OCI-LY3 (cell line): Measurements from ENCODE around the gene ARHGAP8.

Experiments
- H2AFZ ChIP-seq: fragments of 200-600, 300-600 bp; shearing (Covaris generic); 2 replicates; pipeline ENCODE4 v1.6.0; 2014; ENCODE audit warnings: antibody characterized with exemption, low read depth, low read length
- H3K27ac ChIP-seq: fragments of 200-600, 300-600 bp; sonication (generic); 2 replicates; pipeline ENCODE4 v1.5.1; 2014; ENCODE audit warnings: mild to moderate bottlenecking, low read length, moderate library complexity, mixed read lengths
- H3K27me3 ChIP-seq: fragments of 200-600, 300-600 bp; sonication (generic); 2 replicates; pipeline ENCODE4 v1.6.1; 2014; ENCODE audit warnings: low read depth, low read length, mixed read lengths
- H3K36me3 ChIP-seq: fragments of 200-600, 300-600 bp; sonication (generic); replicated peaks from 2 replicates; pipeline ENCODE3; 2014; ENCODE audit warnings: low read depth, low read length, mixed read lengths
- H3K4me1 ChIP-seq: fragments of 300-600, 200-600 bp; sonication (generic); 2 replicates; pipeline ENCODE4 v1.6.1; 2014; ENCODE audit warnings: low read length, mixed read lengths
- H3K4me2 ChIP-seq: fragments of 200-600, 300-600 bp; sonication (generic); 2 replicates; pipeline ENCODE4 v1.6.1; 2014; ENCODE audit warnings: low read length, mixed read lengths
- H3K4me3 ChIP-seq: fragments of 300-600, 200-600 bp; sonication (generic); 2 replicates; pipeline ENCODE4 v1.5.1; 2014; ENCODE audit warnings: antibody characterized with exemption, mild to moderate bottlenecking, low read length, moderate library complexity
- H3K79me2 ChIP-seq: fragments of 300-600, 200-600 bp; shearing (Covaris generic); 2 replicates; pipeline ENCODE4 v1.6.1; 2014; ENCODE audit warnings: mild to moderate bottlenecking, low read length, mixed read lengths
- H3K9ac ChIP-seq: fragments of 300-600, 200-600 bp; shearing (Covaris generic); 2 replicates; pipeline ENCODE4 v1.6.0; 2014; ENCODE audit warnings: mild to moderate bottlenecking, low read length, moderate library complexity
- H3K9me3 ChIP-seq: fragments of 200-600, 300-600 bp; shearing (Covaris generic); 2 replicates; pipeline ENCODE4 v1.6.1; 2014; ENCODE audit warnings: low read length, mixed read lengths; ENCODE audit not compliant: insufficient read depth
- H4K20me1 ChIP-seq: fragments of 200-600, 300-600 bp; sonication (generic); 2 replicates; pipeline ENCODE4 v1.6.1; 2016; ENCODE audit warnings: low read length, mixed read lengths; ENCODE audit not compliant: insufficient read depth
- EZH2phosphoT487 ChIP-seq: fragments of 200-600 bp; shearing (Covaris generic); IDR thresholded peaks from 2 replicates; pipeline ENCODE4 v1.6.1; 2018; ENCODE audit warnings: antibody characterized with exemption, mixed run types, low read depth
- TF ChIP-seq, protein P1 (sequence below): fragments of 200-600, 300-600 bp; sonication (generic); IDR thresholded peaks from 2 replicates; pipeline ENCODE4 v1.5.1; 2014; ENCODE audit warnings: antibody characterized with exemption, low read length, low read depth

Gene ARHGAP8

GRCh38 chr22:44839721-44840120, 87.3 kb downstream of the ARHGAP8 start:
- peaks cover 1% of the 10 kb centered on the region for H3K36me3 ChIP-seq
- H3K4me3 ChIP-seq = no peak overlapping the region
- TF ChIP-seq, protein P1, sequence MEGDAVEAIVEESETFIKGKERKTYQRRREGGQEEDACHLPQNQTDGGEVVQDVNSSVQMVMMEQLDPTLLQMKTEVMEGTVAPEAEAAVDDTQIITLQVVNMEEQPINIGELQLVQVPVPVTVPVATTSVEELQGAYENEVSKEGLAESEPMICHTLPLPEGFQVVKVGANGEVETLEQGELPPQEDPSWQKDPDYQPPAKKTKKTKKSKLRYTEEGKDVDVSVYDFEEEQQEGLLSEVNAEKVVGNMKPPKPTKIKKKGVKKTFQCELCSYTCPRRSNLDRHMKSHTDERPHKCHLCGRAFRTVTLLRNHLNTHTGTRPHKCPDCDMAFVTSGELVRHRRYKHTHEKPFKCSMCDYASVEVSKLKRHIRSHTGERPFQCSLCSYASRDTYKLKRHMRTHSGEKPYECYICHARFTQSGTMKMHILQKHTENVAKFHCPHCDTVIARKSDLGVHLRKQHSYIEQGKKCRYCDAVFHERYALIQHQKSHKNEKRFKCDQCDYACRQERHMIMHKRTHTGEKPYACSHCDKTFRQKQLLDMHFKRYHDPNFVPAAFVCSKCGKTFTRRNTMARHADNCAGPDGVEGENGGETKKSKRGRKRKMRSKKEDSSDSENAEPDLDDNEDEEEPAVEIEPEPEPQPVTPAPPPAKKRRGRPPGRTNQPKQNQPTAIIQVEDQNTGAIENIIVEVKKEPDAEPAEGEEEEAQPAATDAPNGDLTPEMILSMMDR = no peak
- no peak for TF ChIP-seq EZH2phosphoT487
- H4K20me1 ChIP-seq = no peaks in the 10 kb centered on the region
- no peak overlapping the region for H3K9ac ChIP-seq
- no peak overlapping the region for H2AFZ ChIP-seq
- H3K4me2 ChIP-seq = no peak overlapping the region
- peaks cover 6% of the 10 kb centered on the region for H3K4me1 ChIP-seq
- H3K9me3 ChIP-seq = peaks cover 2% of the 10 kb centered on the region
- no peak overlapping the region for H3K27ac ChIP-seq
- H3K27me3 ChIP-seq = 0 out of 2 replicates have a peak, but pooled peaks cover 7% of the 10 kb centered on the region
- no peaks in the 10 kb centered on the region for H3K79me2 ChIP-seq

DNA sequence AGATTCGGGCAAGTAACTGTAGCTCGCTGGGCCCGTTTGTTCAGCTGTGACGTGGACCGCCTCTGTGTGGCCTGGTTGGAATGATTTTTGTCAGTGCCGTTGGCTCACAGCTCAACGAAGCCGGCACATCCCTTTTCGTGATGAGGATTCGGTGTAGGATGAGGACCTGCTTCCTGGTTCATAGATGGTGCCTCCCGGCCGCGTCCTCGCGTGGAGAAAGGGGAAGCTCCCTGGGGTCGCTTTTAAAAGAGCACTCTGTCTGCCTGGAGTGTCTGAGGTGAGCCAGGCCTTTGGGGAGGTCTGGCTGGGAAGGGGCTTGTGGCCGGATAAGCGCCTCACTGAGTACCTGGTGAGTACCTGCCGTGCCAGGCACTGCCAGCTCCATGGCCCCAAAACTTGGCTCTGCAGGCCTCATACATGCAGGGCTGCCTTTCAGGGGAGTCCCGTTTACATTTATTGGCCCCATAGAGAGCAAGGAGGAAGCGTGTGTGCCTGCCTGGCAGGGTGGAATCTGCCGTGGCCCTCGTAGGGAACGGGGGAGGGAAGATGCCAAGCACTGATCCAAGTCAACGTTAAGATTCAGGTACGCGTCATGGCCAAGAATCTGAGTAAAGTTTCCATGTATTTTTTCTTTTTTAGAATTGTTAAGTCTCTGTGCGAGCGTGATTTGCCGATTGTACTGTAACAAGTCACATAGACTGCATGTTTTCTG, 88.4 kb downstream of the ARHGAP8 start:
- H3K4me3 ChIP-seq = no peak overlapping the region
- H3K27me3 ChIP-seq = peaks cover 10% of the 10 kb centered on the region; the same call in 1 of the 2 replicates
- no peak for TF ChIP-seq EZH2phosphoT487
- TF ChIP-seq, protein P1 = no peak
- H3K36me3 ChIP-seq = no peaks in the 10 kb centered on the region
- no peak overlapping the region for H3K27ac ChIP-seq
- no peaks in the 10 kb centered on the region for H4K20me1 ChIP-seq
- H3K79me2 ChIP-seq = no peaks in the 10 kb centered on the region
- no peaks in the 10 kb centered on the region for H3K9me3 ChIP-seq
- peaks cover 6% of the 10 kb centered on the region for H3K4me1 ChIP-seq
- H2AFZ ChIP-seq = no peak overlapping the region
- H3K4me2 ChIP-seq = no peak overlapping the region
- no peak overlapping the region for H3K9ac ChIP-seq

- no peaks in the 10 kb centered on the region for H4K20me1 ChIP-seq
- TF ChIP-seq, protein P1 = no peak
- TF ChIP-seq EZH2phosphoT487 = no peak
- H3K27ac ChIP-seq = no peak overlapping the region
- H3K4me2 ChIP-seq = no peak overlapping the region
- H2AFZ ChIP-seq = no peak overlapping the region
- no peak overlapping the region for H3K4me3 ChIP-seq
- H3K4me1 ChIP-seq = peaks cover 2% of the 10 kb centered on the region
- peaks cover 7% of the 10 kb centered on the region; the same call in 1 of the 2 replicates for H3K27me3 ChIP-seq
- H3K79me2 ChIP-seq = no peaks in the 10 kb centered on the region
- H3K9me3 ChIP-seq = no peaks in the 10 kb centered on the region
- H3K9ac ChIP-seq = no peak overlapping the region
- no peaks in the 10 kb centered on the region for H3K36me3 ChIP-seq
These were observed 90.0 kb downstream of the ARHGAP8 start for GRCh38 chr22:44842417-44842816.

GRCh38 chr22:44845191-44845590, 92.8 kb downstream of the ARHGAP8 start:
- H3K27me3 ChIP-seq = peaks cover 3% of the 10 kb centered on the region; the same call in 1 of the 2 replicates
- H3K4me3 ChIP-seq = no peak overlapping the region
- no peaks in the 10 kb centered on the region for H4K20me1 ChIP-seq
- H2AFZ ChIP-seq = no peak overlapping the region
- H3K9me3 ChIP-seq = no peaks in the 10 kb centered on the region
- H3K4me1 ChIP-seq = no peaks in the 10 kb centered on the region; the same call in 1 of the 2 replicates
- no peak overlapping the region for H3K27ac ChIP-seq
- no peak for TF ChIP-seq EZH2phosphoT487
- TF ChIP-seq, protein P1 = no peak
- no peaks in the 10 kb centered on the region for H3K79me2 ChIP-seq
- no peak overlapping the region for H3K9ac ChIP-seq
- no peaks in the 10 kb centered on the region for H3K36me3 ChIP-seq
- H3K4me2 ChIP-seq = no peak overlapping the region
